Lung (tissue), 12 donors: ENCODE data around the gene DAAM2. TPM values are rescaled to one million over a fixed set of nuclear protein-coding genes. Genes with fewer than 3 reads are reported as not detected.

ENCODE experiments used
- ATAC-seq: fragments of 200-7000 bp; cut with Tn5 transposase; one replicate; pipeline ENCODE4 v1.9.1; 2020; ENCODE audit warnings: moderate number of reproducible peaks; ENCODE audit not compliant: insufficient read depth, low FRiP score
- DNase-seq, 3 donors: peaks; one replicate each; pipeline ENCODE4 v3.0.0-alpha.2; 2013 to 2017
- H3K27ac ChIP-seq, 2 donors: one replicate each; pipeline ENCODE4 v1.5.1; 2013; ENCODE audit warnings: mild to moderate bottlenecking in 2 of 2, moderate library complexity in 2 of 2, control low read depth in 1 of 2, inconsistent platforms in 1 of 2, low read depth in 1 of 2, low read length in 1 of 2
- H3K27me3 ChIP-seq, 3 donors: one replicate each; pipeline ENCODE4 v1.5.1; 2013; ENCODE audit warnings: low read length in 2 of 3; ENCODE audit not compliant: control insufficient read depth in 3 of 3, insufficient read depth in 3 of 3
- H3K36me3 ChIP-seq, 4 donors: one replicate each; pipeline ENCODE4 v1.5.1; 2013; ENCODE audit warnings: low read length in 4 of 4, mild to moderate bottlenecking in 1 of 4, moderate library complexity in 1 of 4; ENCODE audit not compliant: control insufficient read depth in 4 of 4, insufficient read depth in 4 of 4
- H3K4me1 ChIP-seq, 5 donors: one replicate each; pipeline ENCODE4 v1.5.1; 2013; ENCODE audit warnings: low read length in 5 of 5, mild to moderate bottlenecking in 2 of 5, moderate library complexity in 1 of 5; ENCODE audit not compliant: control insufficient read depth in 5 of 5, insufficient read depth in 5 of 5
- H3K4me3 ChIP-seq: one replicate; pipeline ENCODE4 v1.5.1; 2013; ENCODE audit warnings: mild to moderate bottlenecking, control low read depth, moderate library complexity
- H3K9ac ChIP-seq, 2 donors: one replicate each; pipeline ENCODE4 v1.5.1; 2013; ENCODE audit warnings: low read length in 2 of 2, control low read depth in 1 of 2; ENCODE audit not compliant: insufficient read depth in 1 of 2
- H3K9me3 ChIP-seq, 4 donors: one replicate each; pipeline ENCODE4 v1.5.1; 2013; ENCODE audit warnings: low read length in 3 of 4, mild to moderate bottlenecking in 1 of 4, moderate library complexity in 1 of 4; ENCODE audit not compliant: control insufficient read depth in 4 of 4, insufficient read depth in 3 of 4
- WGBS, 2 donors: extraction: QIAGEN DNeasy Blood & Tissue Kit; methylation state at CpG; one replicate each; pipeline ENCODE4 v1.1.7; 2013; 5-methylcytosine and 5-hydroxymethylcytosine counted together
- polyA plus RNA-seq, 2 donors: library from polyadenylated mRNA; stranded (reverse); fragments of 200-250 nt; gene quantifications; one replicate each; pipeline ENCODE4 v1.2.1, GENCODE V29; 2013
- total RNA-seq, 2 donors: library from RNA; depleted of rRNA in 1 of 2; stranded (reverse); fragments of >200 nt in 1 of 2; gene quantifications; one replicate each; pipeline ENCODE4 v1.2.1, GENCODE V29; 2014 to 2021
- TF ChIP-seq, protein P1 (sequence below): IDR thresholded peaks from 2 replicates; pipeline ENCODE4 v1.5.1; 2012; ENCODE audit warnings: mild to moderate bottlenecking; ENCODE audit errors: control extremely low read depth, extremely low read depth
- donor health status: control.
- donor health status: control.
- donor health status: Bipolar disorder and iron deficiency.
- donor health status: healthy.
- donor health status: DM: yes; HTN: yes; CAD: no.

Gene DAAM2
- total and polyA plus RNA-seq, 4 donors = 13.6 to 43.0 (median 28.5) TPM

DNA sequence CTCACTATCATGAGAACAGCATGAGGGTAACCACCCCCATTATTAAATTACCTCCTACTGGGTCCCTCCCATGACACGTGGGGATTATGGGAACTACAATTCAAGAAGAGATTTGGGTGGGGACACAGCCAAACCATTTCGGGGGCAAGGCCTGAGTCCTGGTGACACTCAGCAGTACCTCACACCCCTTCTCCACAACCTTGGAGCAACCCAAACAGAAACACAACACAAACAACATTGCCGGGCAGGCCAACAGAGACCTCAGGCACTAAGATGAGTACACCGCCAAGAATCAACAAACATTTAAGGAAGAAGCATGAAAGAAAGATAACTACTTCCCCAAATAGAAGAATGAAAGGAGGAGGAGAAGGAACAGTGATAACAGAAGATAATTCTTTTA lies 125.2 kb downstream of the DAAM2 start:
- no peak overlapping the region for H3K4me3 ChIP-seq
- 83 to 92% methylated on average over 4 of the region's 4 CpGs for WGBS, 2 donors
- TF ChIP-seq, protein P1, sequence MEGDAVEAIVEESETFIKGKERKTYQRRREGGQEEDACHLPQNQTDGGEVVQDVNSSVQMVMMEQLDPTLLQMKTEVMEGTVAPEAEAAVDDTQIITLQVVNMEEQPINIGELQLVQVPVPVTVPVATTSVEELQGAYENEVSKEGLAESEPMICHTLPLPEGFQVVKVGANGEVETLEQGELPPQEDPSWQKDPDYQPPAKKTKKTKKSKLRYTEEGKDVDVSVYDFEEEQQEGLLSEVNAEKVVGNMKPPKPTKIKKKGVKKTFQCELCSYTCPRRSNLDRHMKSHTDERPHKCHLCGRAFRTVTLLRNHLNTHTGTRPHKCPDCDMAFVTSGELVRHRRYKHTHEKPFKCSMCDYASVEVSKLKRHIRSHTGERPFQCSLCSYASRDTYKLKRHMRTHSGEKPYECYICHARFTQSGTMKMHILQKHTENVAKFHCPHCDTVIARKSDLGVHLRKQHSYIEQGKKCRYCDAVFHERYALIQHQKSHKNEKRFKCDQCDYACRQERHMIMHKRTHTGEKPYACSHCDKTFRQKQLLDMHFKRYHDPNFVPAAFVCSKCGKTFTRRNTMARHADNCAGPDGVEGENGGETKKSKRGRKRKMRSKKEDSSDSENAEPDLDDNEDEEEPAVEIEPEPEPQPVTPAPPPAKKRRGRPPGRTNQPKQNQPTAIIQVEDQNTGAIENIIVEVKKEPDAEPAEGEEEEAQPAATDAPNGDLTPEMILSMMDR = no peak
- DNase-seq (no peak), ATAC-seq (no peak)
- H3K36me3 ChIP-seq = peaks cover 0 to 25% (median 10%) of the 10 kb centered on the region in 4 donors
- no peaks in the 10 kb centered on the region for H3K27me3 ChIP-seq
- H3K9me3 ChIP-seq = no peaks in the 10 kb centered on the region
- no peak overlapping the region for H3K27ac ChIP-seq
- peaks cover 0 to 1% (median 0%) of the 10 kb centered on the region in 5 donors for H3K4me1 ChIP-seq
- H3K9ac ChIP-seq = no peak overlapping the region

DNA sequence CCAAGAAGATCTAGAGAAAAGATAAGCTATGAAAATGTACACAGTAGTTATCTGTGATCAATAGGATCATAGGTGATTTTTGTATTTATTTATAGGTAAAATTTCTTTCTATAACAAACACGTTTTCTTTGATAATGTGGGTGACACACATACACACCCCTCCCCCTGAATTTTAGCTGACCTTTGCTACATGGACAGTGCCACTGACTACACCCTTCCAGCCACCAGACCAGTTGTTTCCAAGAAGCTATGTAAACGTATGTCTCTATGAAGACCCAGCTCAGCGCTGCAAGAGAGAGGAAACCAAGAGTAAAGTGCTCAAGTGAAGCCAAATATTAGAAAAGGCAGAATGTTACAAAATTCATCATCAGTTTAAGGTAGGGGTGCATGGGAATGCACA lies 125.8 kb downstream of the DAAM2 start:
- peaks cover 0 to 1% (median 0%) of the 10 kb centered on the region in 5 donors for H3K4me1 ChIP-seq
- no peak overlapping the region for H3K4me3 ChIP-seq
- H3K9ac ChIP-seq = no peak overlapping the region
- no peak overlapping the region for H3K27ac ChIP-seq
- no peaks in the 10 kb centered on the region for H3K9me3 ChIP-seq
- H3K27me3 ChIP-seq = no peaks in the 10 kb centered on the region
- no peak for DNase-seq
- 81% methylated on average over 3 of the region's 3 CpGs for WGBS, 2 donors
- H3K36me3 ChIP-seq = peaks cover 0 to 22% (median 10%) of the 10 kb centered on the region in 4 donors
- no peak for ATAC-seq
- TF ChIP-seq, protein P1 = no peak

DNA sequence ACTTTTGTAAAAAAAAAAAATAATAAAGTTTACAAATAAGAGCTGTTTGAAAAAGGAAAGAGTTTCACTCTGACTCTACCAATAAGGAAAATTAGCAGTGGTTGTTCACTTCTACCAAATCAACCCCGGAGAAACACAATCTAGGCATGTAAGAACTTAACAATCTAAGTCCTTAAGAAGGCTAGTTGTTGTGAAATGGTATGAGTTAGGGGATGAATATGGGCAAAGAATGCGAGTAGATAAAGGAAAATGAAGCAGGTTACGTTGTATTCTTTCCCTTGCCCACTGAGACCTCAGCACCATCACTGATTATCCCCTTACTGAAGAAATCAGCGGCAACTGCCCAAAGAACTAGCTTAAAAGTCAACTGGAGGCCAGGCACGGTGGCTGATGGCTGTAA lies 126.7 kb downstream of the DAAM2 start:
- Histone ChIP-seq H3K4me3 (no peak overlapping the region), H3K27ac (no peak overlapping the region), H3K9ac (no peak overlapping the region), H3K4me1 (peaks cover 0 to 9% (median 0%) of the 10 kb centered on the region in 5 donors), H3K9me3 (no peaks in the 10 kb centered on the region), H3K36me3 (peaks cover 0 to 19% (median 10%) of the 10 kb centered on the region in 4 donors), H3K27me3 (no peaks in the 10 kb centered on the region)
- ATAC-seq (no peak), DNase-seq (no peak)
- 92 to 95% methylated on average over 5 of the region's 5 CpGs for WGBS, 2 donors
- TF ChIP-seq, protein P1 = no peak

DNA sequence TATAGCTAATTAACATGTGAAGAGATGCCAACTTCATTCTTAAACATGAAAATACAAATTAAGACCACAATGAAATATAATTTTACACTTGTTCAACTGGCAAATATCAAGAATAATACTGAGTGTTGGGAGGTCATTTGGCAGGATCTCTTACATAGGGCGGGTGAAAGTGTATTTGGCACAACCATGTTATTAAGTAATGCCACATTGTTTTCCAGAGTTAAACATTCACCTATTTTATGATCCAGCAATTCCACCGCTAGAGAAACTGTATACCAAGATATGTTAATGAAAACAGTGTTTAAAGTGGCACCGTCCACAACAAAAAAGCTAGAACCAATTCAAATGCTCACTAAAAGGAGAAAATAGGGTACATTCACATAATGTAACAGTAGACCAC lies 128.0 kb downstream of the DAAM2 start:
- no peak for ATAC-seq
- WGBS, 2 donors = 83 to 88% methylated on average over 3 of the region's 3 CpGs
- peaks cover 0 to 9% (median 0%) of the 10 kb centered on the region in 5 donors for H3K4me1 ChIP-seq
- peaks cover 2 to 19% (median 9%) of the 10 kb centered on the region in 4 donors for H3K36me3 ChIP-seq
- TF ChIP-seq, protein P1 = no peak
- DNase-seq = no peak
- no peak overlapping the region for H3K9ac ChIP-seq
- no peak overlapping the region for H3K4me3 ChIP-seq
- no peaks in the 10 kb centered on the region for H3K27me3 ChIP-seq
- H3K9me3 ChIP-seq = no peaks in the 10 kb centered on the region
- H3K27ac ChIP-seq = no peak overlapping the region
